HG02571 (cell line): ENCODE measurements around the gene SHISA8.
"Not testable (repeated sequence)": the region's sequence is repeated elsewhere in the genome, so short reads cannot be mapped to it uniquely, and the experiment has no call there.

Experiments
- ATAC-seq: cut with Tn5 transposase; IDR thresholded peaks from one replicate; pipeline ENCODE4 v1.9.1; 2021; ENCODE audit warnings: mild to moderate bottlenecking, moderate library complexity; ENCODE audit not compliant: unreplicated experiment

SHISA8 gene

GRCh38 chr22:41915035-41915785, at the start of gene SHISA8:
SHISA8 (minus strand) TSS chr22:41915074; CDS start chr22:41914667, 407 bp downstream.
- no peak for ATAC-seq

- ATAC-seq = no peak
Measured at GRCh38 chr22:41964112-41964491, 49.2 kb upstream of the SHISA8 start.

DNA sequence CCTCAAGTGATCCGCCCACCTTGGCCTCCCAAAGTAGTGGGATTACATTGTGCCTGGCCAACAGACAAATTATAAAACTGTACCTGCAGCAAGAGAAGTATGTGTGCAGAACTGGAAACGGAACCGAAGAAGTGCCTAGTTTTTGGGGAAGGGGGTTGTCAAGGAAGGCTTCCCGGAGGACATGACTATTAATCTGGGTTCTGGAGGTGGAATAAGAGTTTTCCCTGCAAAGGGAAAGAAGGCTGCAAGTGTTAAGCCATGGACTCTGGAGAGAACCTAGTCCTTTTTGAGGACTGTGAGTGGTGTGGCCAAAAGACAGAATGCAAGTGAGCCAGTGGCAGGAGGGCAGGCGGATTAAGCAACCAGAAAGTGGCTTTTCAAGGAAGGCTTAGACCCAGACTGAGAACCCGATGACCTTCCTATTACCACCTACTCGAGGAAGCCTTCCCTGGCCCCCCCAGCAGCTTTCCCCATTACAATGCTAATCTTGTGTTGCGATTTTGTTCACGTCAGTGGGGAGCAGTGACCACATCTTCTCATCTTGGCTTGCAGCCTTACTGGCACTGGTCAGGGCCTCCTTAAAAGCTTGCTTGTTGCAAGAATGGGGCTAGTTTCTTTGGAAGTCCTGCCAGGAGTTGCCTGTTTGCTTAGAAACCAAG, 48.7 kb upstream of the SHISA8 start:
- ATAC-seq = no peak

DNA sequence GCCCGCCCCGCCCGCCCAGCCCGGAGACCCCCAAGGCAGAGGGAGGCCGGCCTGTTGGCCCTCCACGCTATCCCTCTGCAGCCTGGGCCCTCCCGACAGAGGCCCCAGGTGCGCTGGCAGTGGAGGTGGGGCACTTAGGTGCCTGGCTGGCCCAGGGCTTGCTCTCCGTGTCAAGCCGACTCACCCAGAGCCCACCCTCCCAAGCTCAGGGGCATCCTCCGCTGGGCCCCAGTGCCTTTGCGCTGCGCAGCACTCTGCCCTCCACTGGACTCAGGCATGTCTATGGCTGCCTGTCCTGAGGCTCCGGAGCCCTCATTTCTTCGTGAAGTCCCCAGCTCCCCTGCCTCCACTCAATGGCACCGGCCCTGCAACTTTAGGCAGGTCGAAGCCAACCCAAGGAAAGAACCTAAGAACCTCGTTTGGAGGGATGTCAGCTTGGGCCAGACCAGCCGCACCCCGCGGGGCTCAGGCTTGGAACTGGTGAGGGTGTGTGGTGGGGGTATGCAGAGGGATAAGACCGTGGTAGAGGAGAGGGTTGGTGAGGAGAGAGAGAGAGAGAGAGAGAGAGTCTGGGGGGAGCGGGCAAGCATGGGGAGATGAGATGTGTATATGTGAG, 43.2 kb upstream of the SHISA8 start:
- no peak for ATAC-seq

- ATAC-seq = no peak
Measured at GRCh38 chr22:41952713-41953112, 37.8 kb upstream of the SHISA8 start.

DNA sequence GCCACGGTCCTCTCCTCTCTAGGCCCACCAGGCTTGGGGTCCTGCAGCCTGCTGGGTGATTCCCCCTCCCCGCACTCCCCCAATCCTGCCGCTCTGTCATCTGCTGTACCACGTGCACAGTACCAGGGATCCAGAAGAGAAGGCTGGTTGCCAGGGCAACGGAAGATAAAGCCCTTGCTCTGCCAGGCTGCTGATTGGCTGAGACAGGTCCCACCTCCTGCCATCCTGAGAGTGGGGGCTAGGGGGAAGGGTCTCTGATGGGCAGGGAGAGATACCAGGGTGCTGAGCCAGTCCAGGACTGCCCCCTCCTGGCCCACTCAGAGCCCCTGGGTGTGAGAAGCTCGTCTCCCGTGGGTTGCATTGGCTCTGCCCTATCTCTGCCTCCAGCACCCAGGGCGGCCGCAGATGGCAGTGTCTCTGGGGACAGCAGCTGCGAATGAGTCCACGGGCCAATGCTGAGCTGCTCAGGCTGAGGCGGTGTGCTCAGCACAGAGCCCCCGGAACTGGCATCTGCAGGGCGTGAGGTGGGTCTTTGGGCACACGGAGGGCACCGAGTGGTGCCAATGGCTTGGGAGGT, 37.1 kb upstream of the SHISA8 start, which contains the start of gene SMIM45:
TSS of gene SMIM45 (plus strand) at position 253 of the 577 bp plus-strand sequence.
- no peak for ATAC-seq

- no peak for ATAC-seq
Measured at GRCh38 chr22:41949297-41949965, 34.6 kb upstream of the SHISA8 start.

DNA sequence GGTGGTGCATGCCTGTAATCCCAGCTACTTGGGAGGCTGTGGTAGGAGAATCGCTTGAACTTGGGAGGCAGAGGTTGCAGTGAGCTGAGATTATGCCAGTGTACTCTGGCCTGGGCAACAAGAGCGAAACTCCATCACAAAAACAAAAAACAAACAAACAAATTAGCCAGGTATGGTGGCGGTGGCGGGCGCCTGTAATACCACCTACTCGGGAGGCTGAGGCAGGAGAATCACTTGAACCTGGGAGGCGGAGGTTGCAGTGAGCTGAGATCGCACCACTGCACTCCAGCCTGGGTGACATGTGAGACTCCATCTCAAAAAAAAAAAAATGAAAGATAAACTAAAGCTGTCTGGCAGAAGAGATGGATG, 34.0 kb upstream of the SHISA8 start:
- not testable (repeated sequence) for ATAC-seq

DNA sequence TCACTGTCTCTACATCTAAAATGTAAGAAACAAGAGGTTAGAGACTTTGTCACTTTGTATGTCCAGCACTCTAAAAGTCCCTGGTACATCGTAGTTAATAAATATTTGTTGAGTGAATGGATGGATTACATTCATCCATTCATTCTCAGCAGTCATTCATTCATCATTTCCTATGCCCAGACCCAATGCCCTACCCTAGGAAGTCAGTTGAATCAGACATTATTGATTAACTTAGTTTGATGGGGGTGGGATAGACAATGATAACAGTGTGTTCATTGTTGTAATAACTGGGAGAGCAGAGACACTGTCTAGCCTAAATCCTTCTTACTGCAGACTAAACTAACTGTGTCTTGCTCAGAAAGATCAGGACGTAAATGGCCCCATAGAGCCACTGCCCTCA, 33.3 kb upstream of the SHISA8 start:
- no peak for ATAC-seq

- no peak for ATAC-seq
Measured at GRCh38 chr22:41947424-41948080, 32.7 kb upstream of the SHISA8 start.

- peak; percentile 83 for ATAC-seq
Measured at GRCh38 chr22:41946629-41947423, 32.0 kb upstream of the SHISA8 start, which contains the start of gene CENPM. CENPM (minus strand) TSS chr22:41947152; CDS start chr22:41947076, 76 bp downstream.

DNA sequence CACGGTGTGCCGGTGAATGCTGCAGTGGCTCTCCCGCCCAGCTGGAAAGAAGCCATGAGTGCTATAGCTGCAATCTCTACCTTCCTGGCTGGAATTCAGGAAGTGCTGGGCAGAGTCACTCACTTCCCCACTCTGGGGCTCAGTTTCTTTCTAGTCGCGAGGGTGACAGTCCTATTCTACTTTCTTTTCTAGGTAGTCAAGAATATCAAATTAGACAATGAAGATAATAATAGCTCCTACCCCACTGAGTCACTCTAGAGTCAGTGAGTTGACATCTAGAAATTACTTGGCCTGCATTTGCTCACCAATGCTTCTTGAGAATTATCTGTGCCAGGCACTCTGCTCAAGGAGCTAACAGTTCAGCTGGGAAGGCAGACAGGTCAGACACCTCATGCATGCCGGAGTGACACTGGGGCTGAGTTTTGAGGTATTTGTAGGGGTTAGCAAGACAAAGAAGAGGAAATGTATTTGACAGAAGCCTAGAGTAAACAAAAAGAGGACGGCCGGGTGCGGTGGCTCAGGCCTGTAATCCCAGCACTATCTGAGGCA, 28.9 kb upstream of the SHISA8 start:
- ATAC-seq = no peak

DNA sequence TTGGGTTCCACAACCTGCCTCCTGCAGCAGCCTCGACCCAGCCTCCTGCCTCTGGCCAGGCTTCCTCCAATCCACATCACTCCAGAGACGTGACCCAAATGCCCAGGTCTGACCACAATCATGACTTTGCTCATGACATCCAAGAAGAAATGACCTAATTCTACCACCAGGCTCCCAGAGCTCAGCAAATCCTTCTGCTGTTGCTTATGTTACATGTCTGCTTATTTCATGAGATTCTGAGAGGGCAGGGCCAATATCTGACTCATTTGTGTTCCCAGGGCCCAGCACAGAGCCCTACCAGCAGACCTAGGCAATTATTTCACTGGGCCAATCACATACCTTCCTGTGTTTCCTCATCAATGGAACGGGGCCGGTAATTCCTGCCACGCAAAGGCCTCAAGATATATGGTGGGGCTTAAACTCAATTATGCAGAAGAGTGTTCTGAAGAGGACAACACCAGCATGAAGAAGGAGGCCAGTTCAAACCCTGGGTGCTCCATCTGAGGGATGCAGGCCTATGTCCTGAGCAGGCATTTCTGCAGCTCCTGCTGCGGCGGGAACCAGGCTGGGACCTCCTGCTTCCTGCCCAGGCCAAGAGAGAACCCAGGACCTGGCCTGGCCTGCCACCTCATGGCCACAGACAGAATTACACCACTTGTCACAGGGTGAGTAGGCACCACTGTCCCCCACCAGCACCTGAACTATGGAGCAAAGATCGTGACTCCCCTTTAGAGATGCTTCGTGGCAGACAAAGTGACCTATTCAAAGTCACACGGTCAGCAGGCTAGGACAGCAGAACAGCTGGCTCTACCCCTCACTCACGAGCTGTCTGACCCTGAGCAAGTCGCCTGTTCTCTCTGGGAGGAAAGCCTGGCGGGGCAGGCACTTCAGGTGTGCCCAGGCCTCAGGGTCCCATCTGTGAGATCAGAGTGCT, 26.2 kb upstream of the SHISA8 start:
- ATAC-seq = no peak

- ATAC-seq = peak; percentile 50
Measured at GRCh38 chr22:41939981-41940831, 25.3 kb upstream of the SHISA8 start.

GRCh38 chr22:41936894-41937169, 22.0 kb upstream of the SHISA8 start:
- ATAC-seq = no peak

- no peak for ATAC-seq
Measured at GRCh38 chr22:41935509-41935908, 20.6 kb upstream of the SHISA8 start.

GRCh38 chr22:41935015-41935351, 20.1 kb upstream of the SHISA8 start:
- no peak for ATAC-seq
